Stimulated activated CD8-positive, alpha-beta memory T cell treated with anti-CD3 and anti-CD28 coated beads, Interleukin-7, amount 100 ng/mL, for 1 hour (primary cell): ENCODE data around the gene RALGAPA2.

Source experiments
- DNase-seq, 2 donors: peaks; one replicate each; pipeline ENCODE4 v3.0.0-alpha.2; 2020; ENCODE audit warnings: low read depth in 2 of 2

The RALGAPA2 gene

GRCh38 chr20:20536240-20536933 lies 176.1 kb downstream of the RALGAPA2 start:
- DNase-seq: no peak

DNA sequence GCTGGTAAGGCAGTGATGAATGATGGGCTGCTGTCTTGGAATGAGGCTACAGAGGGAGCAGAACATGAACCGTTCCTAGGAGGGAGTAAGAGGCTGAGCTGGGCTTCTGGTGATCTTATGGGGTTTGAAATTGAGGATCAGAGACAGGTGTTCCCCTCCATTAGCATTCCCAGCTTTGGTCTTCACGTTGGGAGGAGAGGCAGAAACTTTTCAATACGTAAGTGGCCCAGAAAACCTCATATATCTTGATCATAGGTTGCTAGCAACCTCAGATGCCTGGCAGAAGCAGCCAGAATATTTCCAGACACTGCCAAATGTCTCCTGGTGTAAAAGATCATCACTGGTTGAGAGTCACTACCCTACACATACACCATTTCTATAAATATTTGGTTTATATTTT lies 177.4 kb downstream of the RALGAPA2 start:
- no peak for DNase-seq

DNA sequence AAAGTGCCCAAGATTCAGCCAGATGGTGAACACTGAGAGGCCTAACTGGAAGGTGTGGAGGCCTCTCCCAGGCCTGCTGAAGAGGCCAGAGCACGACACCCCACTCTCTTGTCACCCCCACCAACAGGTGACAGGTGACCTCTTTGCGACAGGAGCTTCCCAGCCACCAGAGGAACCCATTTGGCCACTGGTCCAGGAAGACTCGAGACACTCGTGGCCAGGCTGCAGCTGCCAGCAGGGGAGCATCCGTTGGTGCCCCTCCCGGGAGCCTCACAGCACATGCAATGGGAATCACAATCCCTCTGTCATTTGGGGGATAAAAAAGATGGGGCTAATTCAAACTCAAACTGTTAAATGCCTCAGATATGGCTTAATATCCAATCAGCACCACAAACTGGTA lies 181.2 kb downstream of the RALGAPA2 start:
- no peak for DNase-seq

DNA sequence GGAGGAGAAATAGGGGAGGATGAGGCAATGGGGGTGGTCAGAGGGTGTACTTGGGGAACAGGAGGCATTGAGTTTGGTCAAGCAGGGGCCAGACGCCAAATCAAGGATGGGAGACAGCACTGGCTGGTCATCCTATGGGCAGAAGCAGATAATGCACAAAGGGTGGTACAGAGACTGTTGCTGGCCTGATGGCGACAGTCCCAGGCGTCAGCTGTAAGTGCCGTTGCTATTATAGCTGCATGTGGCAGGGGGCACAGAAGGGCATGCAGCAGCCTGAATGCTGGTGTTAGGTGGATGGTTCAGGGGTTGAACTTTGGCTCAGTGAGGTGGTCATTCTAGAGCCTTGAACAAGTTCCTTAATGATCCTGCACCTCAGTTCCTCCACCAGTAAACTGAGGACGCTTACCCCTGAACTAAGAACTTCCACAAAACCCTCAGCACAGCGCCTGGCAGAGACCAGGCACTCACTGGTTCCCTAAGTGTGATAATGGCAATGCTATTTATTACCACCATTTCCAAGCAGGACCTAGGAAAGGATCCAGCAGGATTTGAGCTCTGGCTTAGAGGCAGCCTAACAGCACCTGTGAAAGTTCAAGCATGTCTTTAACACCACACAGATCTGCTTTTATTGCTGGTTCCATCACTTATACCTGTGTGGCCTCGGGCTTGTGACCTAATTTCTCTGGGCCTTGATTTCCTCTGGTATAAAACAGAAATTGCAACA lies 181.9 kb downstream of the RALGAPA2 start:
- DNase-seq: no peak

- DNase-seq: no peak
These were observed 182.8 kb downstream of the RALGAPA2 start for GRCh38 chr20:20529597-20529996.

DNA sequence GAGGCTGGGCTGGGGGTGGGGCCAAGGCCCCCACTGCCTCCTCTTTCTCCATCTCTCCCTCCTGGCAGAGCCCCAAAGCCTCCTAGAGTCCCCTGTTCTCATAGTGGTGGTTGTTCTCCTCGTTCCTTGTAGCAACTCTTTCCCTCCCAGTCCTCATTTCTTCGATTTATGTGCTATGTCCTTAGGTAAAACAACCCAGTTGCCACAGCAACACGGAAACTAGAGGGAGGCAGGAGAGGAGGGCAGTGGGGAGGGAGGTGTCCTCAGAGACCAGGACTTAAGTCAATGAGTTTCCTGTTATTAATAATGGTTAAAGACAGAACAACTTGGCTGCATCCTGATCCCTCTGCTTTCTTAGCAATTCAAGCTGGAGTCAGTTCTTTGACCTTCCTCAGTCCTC lies 183.6 kb downstream of the RALGAPA2 start:
- no peak for DNase-seq

- no peak for DNase-seq
These were observed 184.8 kb downstream of the RALGAPA2 start for GRCh38 chr20:20527661-20528060.

DNA sequence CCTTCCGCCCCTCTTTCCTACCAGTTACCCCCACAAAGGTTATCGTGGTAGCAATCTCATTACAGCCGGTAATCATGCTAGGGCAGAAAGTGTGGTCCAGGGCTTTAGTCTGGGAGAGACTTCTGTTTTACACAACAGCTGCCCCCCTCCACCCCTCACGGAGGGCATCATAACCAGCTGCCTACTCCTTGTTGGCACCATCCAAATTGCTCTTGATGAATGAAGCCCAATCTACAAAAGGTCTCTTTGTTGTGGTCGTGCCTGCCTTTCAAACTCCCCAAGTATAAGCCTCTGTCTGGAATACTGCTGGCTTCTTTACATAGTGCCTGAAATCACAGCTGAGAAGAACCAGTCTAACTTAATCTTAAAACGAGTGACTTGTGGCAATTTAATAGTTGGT lies 186.7 kb downstream of the RALGAPA2 start:
- DNase-seq: no peak

- no peak for DNase-seq
These were observed 187.2 kb downstream of the RALGAPA2 start for GRCh38 chr20:20525214-20525613.

- DNase-seq: no peak
These were observed 187.7 kb downstream of the RALGAPA2 start for GRCh38 chr20:20524756-20525155.

DNA sequence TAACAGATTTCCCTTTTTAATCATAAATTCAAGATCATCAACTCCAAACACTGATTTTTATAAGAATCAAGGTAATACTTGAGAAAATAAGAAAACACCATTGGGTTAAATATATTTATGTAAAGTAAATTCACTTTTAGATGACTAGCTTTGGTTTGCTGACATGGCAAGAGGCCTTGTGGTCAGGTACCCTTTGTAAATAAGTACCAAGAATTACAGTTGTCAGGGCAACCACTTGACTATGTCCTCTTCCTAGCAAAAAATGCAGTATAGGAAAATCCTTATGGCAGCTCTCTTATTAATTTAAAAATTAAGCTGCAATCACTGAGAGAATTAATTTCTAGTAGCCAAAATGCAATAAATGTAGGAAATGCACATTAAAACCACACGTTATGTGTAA lies 190.7 kb downstream of the RALGAPA2 start:
- DNase-seq: no peak

GRCh38 chr20:20520776-20521175 lies 191.7 kb downstream of the RALGAPA2 start:
- DNase-seq: no peak

DNA sequence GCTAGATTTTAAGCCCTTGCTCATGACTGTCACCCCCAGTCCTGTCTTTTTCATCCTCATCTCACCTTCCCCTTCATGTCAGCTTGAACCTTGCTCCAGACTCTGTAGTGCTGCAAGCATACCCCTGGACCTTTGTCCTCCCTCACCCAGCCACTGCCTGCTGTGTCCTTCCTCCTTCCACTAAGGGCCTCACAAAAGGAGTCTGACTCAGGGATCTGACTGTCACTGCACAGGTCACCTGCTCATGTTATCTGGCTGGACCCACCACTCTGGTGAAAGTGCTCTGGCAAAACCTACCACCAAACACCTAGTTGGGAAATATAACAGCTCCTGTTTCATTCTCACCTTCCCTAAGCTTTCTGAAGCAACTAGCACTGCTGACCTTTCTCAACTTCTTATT lies 193.2 kb downstream of the RALGAPA2 start:
- no peak for DNase-seq

- no peak for DNase-seq
These were observed 194.2 kb downstream of the RALGAPA2 start for GRCh38 chr20:20518263-20518662.

DNA sequence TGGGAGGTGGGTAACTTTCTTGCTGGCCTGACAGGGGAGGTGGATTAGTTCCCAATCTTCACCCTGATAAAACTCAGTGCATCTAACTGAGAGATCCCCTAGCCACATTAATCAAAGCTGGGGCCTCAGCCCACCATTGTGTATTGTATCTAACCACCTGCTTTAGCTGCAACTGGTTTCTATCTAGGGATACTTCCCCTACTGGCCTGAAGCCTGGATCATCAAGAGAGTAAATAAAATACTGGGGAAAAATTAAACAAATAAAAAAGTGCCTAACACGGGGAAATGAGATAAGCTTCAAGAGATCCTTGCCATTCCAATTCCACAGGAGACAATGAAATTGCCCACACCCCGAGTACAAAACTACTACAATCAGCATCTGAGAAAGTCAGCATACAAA lies 195.1 kb downstream of the RALGAPA2 start:
- DNase-seq: no peak

DNA sequence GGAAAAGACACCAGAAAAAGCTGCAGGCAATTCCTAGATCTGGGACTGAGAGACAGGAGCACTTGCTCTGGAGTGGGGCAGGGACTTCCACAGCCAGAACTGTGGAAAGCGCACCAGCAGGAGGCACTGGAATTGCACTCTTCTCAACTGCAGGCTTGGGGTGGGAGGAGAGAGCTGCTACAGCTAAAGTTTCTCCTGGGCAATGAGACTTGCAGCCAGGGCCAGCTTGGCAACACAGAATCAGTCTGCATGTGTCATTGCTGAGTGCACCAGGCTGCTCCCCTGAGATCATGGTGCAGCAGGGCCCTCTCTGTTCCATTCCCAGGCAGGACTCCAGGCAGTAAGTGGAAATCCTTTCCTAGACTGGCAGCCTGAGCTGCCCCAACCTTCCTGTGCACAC lies 198.7 kb downstream of the RALGAPA2 start:
- DNase-seq: no peak

DNA sequence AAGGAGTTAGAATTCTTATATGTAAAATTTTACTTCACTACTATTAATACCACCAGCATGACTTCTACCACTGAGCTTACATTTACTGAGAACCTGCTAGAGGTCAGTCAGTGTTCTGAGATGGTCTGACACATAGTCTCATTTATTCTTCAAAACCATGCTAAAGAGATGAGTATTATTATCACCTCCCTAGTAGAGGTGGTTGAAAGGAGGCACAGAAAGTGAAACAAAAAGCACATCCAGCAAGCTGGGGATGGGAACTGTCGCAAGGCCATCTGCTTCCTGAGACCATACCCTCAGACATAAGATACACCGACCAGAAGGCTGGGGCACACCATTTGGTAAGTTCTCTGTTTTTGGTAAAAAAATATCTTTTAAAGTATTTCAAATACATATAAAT lies 206.9 kb downstream of the RALGAPA2 start:
- DNase-seq: no peak

DNA sequence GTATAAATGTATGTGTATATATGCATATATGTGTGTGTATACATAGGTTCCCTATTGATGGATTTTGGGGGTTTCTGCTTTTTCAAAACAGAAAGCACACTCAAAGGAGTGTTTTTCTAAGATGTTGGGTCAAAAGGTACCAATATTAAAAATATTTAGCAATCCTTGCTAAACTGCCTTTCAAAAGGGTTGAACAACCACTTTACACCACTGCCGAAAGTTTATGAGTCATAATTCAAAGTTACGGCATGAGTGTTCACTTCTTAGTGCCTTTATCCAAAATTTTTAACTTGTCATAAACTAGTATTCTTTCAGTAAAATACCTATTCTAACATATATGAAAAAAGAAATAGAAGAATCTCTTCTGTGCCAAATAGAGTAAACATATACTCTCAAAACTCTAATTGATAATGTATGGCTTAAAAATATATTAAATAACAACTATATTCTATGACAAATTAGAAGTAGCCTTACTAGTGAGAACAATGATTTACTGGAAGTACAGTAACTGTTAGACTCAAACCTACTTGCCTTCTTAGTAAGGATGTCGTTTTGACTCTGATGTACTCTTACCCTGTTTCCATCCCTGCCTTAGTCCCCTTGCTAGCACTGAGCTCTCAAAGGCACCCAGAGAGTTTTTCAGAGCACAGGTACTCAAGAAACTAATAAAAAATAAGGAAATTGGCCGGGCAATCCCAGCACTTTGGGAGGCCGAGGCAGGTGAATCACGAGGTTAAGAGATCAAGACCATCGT lies 208.5 kb downstream of the RALGAPA2 start:
- no peak for DNase-seq

- DNase-seq: no peak
These were observed 211.3 kb downstream of the RALGAPA2 start for GRCh38 chr20:20501128-20501527.

DNA sequence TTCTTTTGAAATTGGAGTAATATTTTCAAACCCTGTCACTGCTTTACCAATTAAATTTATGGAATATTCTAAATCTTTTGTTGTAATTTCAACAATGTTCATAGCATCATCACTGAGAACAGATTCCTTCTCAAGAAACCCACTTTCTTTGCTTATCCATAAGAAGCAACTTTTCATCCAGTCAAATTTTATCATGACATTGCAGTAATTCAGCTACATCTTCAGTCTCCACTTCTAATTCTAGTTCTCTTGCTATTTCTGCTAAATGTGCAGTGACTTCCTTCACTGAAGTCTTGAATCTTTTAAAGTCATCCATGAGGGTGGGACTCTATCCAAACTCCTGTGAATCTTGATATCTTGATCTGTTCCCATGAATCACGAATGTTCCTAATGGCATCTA lies 212.1 kb downstream of the RALGAPA2 start:
- no peak for DNase-seq

GRCh38 chr20:20499439-20499838 lies 213.0 kb downstream of the RALGAPA2 start:
- DNase-seq: no peak

DNA sequence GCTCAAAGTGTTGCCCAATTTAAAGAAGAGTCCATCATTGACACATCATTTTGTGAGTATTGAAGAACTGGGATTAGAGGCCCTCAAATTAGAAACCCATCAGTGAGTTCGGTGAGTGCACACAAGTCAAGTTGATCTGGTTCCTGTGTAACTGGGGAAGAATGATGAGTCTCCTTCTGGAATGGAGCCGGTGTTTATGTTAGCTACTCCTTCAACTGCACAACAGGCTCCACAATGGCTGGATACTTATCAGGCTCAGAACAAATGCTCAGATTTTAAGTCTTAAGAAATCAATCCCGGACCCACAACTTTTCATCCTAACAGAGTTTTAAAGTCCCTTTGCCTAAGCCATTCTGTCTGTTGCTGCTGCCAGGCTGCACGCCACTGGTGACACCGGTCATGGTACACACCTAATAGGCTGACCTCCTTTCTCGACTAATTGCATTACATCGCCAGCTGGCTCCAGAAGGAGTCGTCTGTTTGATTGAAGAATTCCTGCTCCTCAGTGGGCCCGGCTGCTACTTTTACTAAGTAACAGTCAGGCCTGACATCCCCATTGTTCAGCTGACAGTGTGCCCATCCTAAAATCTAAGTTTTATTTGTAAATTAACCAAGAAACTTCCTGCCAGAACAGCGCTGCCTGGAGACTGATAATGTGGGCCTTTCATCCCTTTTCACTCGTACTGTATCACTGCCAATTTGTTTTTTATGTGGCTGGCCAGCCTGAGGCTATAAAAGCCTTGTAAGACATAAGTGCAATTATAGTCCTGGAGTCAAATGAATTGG lies 214.2 kb downstream of the RALGAPA2 start:
- no peak for DNase-seq
